Measurements from ENCODE around the gene GABRB1.

GRCh38 chr4:47167081-47168035, 136.0 kb downstream of the GABRB1 start:
- TF ChIP-seq SP2 (tag by site-specific recombination; IDR thresholded peaks at IDR 0.05), result no peak
- no peak for TF ChIP-seq ZNF76 (tag by site-specific recombination; IDR thresholded peaks at IDR 0.05; ENCODE audit: borderline replicate concordance, low read depth)
- TF ChIP-seq PBX3 (CRISPR knock-in tag; IDR thresholded peaks at IDR 0.05), result no peak
- TF ChIP-seq ZNF639 (tag by site-specific recombination; IDR thresholded peaks at IDR 0.05), result no peak
- TF ChIP-seq YY1 (tag by site-specific recombination; IDR thresholded peaks at IDR 0.05), result no peak
- no peak for TF ChIP-seq CTCF (tag by site-specific recombination; IDR thresholded peaks at IDR 0.05)
- TF ChIP-seq ZNF792 (tag by site-specific recombination; IDR thresholded peaks at IDR 0.05), result no peak
- TF ChIP-seq REPIN1 (tag by site-specific recombination; IDR thresholded peaks at IDR 0.05; ENCODE audit: low read depth), result no peak
- TF ChIP-seq ZNF121 (tag by site-specific recombination; IDR thresholded peaks at IDR 0.05), result no peak
- no peak for TF ChIP-seq KLF16 (tag by site-specific recombination; IDR thresholded peaks at IDR 0.05)
- no peak for TF ChIP-seq ZBTB8A (tag by site-specific recombination; IDR thresholded peaks at IDR 0.05)
- TF ChIP-seq ZNF184 (tag by site-specific recombination; IDR thresholded peaks at IDR 0.05), result no peak
- no peak for TF ChIP-seq MYNN (tag by site-specific recombination; IDR thresholded peaks at IDR 0.05; ENCODE audit: borderline replicate concordance)
